ENCODE data around the gene ZNF407. TPM values are rescaled to one million over a fixed set of nuclear protein-coding genes. Genes with fewer than 3 reads are reported as not detected.

Gene ZNF407
- total RNA-seq, 1 donor from 2014 or later: 26.7 TPM

DNA sequence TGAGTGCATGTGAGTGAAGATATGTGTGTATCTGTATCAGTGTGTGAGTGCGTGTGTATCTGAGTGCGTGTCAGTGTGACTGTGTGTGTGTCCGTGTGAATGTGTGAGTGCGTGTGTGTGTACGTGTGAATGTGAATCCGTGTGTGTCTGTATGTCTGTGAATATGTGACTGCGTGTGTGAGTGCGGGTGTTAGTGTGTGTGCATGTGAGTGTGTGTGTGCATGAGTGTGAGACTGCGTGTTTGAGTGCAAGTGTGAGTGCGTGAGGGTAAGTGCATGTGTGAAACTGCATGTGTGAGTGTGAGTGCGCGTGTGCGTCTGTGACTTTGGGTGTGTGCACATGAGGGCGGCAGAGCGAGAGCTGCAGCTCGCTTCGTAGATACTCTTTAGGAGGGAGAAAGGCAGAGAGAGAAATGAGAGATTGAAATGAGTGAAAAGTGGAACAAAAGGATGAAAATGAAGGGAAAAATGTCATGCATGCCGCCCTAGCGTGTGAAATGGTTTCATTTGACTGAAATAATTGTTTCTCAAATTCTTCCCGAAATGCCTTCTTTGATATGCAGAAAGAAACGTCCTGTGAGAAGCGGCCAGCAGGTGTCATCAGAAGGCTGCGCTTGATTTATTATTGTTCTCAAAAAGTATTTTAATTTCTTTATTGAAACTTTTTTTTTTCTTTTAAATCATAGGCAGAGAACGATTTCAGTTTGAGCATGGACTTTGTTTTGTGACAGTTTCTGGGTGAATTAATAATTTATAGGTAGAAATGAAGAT lies 25.6 kb downstream of the ZNF407 start:
- POLR2A ChIA-PET: no interaction called here
- H3K27me3 Mint-ChIP-seq: no peaks in the 10 kb centered on the region
- no peak overlapping the region for H3K27ac Mint-ChIP-seq
- H3K9me3 Mint-ChIP-seq: no peaks in the 10 kb centered on the region
- TF ChIP-seq, protein P1, sequence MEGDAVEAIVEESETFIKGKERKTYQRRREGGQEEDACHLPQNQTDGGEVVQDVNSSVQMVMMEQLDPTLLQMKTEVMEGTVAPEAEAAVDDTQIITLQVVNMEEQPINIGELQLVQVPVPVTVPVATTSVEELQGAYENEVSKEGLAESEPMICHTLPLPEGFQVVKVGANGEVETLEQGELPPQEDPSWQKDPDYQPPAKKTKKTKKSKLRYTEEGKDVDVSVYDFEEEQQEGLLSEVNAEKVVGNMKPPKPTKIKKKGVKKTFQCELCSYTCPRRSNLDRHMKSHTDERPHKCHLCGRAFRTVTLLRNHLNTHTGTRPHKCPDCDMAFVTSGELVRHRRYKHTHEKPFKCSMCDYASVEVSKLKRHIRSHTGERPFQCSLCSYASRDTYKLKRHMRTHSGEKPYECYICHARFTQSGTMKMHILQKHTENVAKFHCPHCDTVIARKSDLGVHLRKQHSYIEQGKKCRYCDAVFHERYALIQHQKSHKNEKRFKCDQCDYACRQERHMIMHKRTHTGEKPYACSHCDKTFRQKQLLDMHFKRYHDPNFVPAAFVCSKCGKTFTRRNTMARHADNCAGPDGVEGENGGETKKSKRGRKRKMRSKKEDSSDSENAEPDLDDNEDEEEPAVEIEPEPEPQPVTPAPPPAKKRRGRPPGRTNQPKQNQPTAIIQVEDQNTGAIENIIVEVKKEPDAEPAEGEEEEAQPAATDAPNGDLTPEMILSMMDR (IDR thresholded peaks at IDR 0.05): no peak
- CTCF ChIA-PET: no interaction called here
- DNase-seq (no peak), ATAC-seq (ENCODE audit: low read depth) (no peak)
- intact Hi-C loops (cut with micrococcal nuclease): loop anchor here (1.0 kb wide), 1 partner anchor 1726 kb away; no protein-coding TSS in a partner anchor
- H3K4me3 Mint-ChIP-seq: no peak overlapping the region
- H3K4me1 Mint-ChIP-seq: peaks cover 11% of the 10 kb centered on the region
- H3K36me3 Mint-ChIP-seq (ENCODE audit: low read depth): no peaks in the 10 kb centered on the region

DNA sequence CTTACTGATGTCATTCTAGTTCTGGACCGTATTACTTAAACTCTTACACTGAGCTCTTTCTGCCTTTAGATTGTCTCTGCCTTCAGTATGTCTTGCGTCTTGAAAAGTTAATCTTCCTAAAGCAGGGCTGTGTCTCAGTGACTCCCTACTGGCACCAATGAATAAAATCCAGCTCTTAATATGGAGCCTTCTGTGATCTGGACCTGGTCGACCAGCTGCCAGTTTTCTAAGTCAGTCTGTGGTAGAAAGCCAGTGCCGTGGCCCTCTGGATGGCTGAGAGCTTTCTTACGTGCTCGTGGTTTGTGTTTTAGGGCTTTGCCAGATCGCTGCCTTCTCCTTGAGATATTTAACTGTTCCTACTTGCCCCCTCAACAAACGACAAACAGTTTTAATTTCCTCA lies 26.8 kb downstream of the ZNF407 start:
- DNase-seq (no peak), ATAC-seq (ENCODE audit: low read depth) (no peak)
- Mint-ChIP-seq H3K9me3 (no peaks in the 10 kb centered on the region), H3K4me3 (no peak overlapping the region), H3K4me1 (peaks cover 11% of the 10 kb centered on the region), H3K27me3 (no peaks in the 10 kb centered on the region), H3K36me3 (ENCODE audit: low read depth) (no peaks in the 10 kb centered on the region), H3K27ac (no peak overlapping the region)
- TF ChIP-seq, protein P1 (IDR thresholded peaks at IDR 0.05): no peak
- CTCF ChIA-PET: no interaction called here
- intact Hi-C loops (cut with micrococcal nuclease): no loop called here
- POLR2A ChIA-PET: no interaction called here

GRCh38 chr18:74625157-74625556 lies 27.5 kb downstream of the ZNF407 start:
- H3K9me3 Mint-ChIP-seq: no peaks in the 10 kb centered on the region
- H3K27me3 Mint-ChIP-seq: no peaks in the 10 kb centered on the region
- ATAC-seq (ENCODE audit: low read depth) (no peak), DNase-seq (no peak)
- intact Hi-C loops (cut with micrococcal nuclease): no loop called here
- H3K4me1 Mint-ChIP-seq: peaks cover 11% of the 10 kb centered on the region
- ChIA-PET CTCF (no interaction called here), POLR2A (no interaction called here)
- no peak overlapping the region for H3K4me3 Mint-ChIP-seq
- TF ChIP-seq, protein P1 (IDR thresholded peaks at IDR 0.05): no peak
- no peaks in the 10 kb centered on the region for H3K36me3 Mint-ChIP-seq (ENCODE audit: low read depth)
- H3K27ac Mint-ChIP-seq: no peak overlapping the region

DNA sequence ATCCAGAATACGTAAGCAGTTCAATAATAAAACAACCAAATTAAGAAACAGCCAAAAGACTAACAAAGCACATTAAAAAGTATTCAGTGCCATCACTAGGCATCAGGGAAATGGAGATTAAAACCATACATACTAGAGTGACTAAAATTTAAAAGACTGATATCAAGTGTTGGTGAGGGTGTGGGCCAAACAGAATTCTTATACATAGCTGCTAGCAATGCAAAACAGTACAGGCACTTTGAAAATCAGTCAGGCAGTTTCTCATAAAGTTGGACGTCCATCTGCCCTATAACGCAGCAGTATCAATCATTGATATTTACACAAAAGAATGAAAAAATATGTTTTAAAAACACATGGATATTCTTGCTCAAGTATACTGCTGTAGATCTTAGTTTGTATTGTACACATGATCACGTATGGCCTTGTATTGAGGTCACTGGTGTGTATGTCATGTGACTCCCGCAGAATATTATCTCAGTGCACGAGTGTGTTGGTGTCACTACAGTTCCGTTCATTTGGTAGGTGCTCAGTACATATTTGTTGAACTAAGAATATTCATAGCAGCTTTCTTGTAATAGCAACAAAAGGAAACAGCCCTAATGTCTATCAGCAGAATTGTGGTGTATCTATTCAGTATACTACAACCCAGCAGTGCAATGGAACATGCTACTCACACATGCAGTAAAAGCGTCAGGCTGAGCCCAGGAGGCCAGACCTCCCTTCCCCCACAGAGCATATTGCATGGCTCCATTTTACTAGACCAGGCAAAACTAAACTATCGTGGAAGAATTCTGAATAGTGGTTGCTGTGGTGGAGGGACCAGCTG lies 28.6 kb downstream of the ZNF407 start:
- Mint-ChIP-seq H3K27me3 (no peaks in the 10 kb centered on the region), H3K36me3 (ENCODE audit: low read depth) (peaks cover 7% of the 10 kb centered on the region), H3K4me1 (peaks cover 11% of the 10 kb centered on the region), H3K9me3 (no peaks in the 10 kb centered on the region), H3K27ac (no peak overlapping the region), H3K4me3 (no peak overlapping the region)
- no peak for ATAC-seq (ENCODE audit: low read depth)
- DNase-seq: no peak
- ChIA-PET POLR2A (no interaction called here), CTCF (no interaction called here)
- TF ChIP-seq, protein P1 (IDR thresholded peaks at IDR 0.05): no peak
- intact Hi-C loops (cut with micrococcal nuclease): no loop called here

DNA sequence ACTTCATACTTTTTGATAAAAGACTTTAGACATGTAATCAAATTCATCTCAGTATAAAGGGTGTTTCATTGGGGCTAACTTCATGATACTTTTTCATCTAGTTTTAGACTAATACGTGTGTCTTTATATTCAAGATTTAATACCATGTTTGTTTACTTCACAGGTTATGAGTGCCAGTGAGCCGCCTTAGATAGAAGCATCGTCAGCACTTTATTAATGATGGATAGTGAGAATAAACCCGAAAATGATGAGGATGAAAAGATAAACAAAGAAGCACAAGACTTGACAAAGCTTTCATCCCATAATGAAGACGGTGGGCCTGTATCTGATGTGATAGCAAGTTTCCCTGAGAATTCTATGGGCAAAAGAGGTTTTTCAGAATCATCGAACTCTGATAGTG lies 33.1 kb downstream of the ZNF407 start:
- TF ChIP-seq, protein P1 (IDR thresholded peaks at IDR 0.05): no peak
- CTCF ChIA-PET: no interaction called here
- DNase-seq (no peak), ATAC-seq (ENCODE audit: low read depth) (no peak)
- H3K36me3 Mint-ChIP-seq (ENCODE audit: low read depth): peaks cover 49% of the 10 kb centered on the region
- POLR2A ChIA-PET: no interaction called here
- H3K4me1 Mint-ChIP-seq: peaks cover 6% of the 10 kb centered on the region
- no peak overlapping the region for H3K27ac Mint-ChIP-seq
- no peak overlapping the region for H3K4me3 Mint-ChIP-seq
- H3K27me3 Mint-ChIP-seq: no peaks in the 10 kb centered on the region
- no peaks in the 10 kb centered on the region for H3K9me3 Mint-ChIP-seq
- intact Hi-C loops (cut with micrococcal nuclease): no loop called here
